Measurements from ENCODE around the gene PSME2. TPM values are rescaled to one million over a fixed set of nuclear protein-coding genes. Genes with fewer than 3 reads are reported as not detected.

Gene PSME2
- total and polyA plus RNA-seq, 2 donors (not counting 3 experiments of a cell fraction or from before 2014, with no cell fraction given) = 66.5 to 126 TPM

GRCh38 chr14:24178399-24179178 is 32.2 kb upstream of the PSME2 start:
- no peaks in the 10 kb centered on the region for H3K4me1 ChIP-seq (ENCODE audit: control insufficient read depth, extremely low read depth, insufficient read depth, low read length)
- H2AFZ ChIP-seq (ENCODE audit: low read depth, low read length) = no peak overlapping the region
- no peak for FAIRE-seq
- H3K79me2 ChIP-seq (ENCODE audit: control insufficient read depth, insufficient read depth, low read length) = no peaks in the 10 kb centered on the region
- intact Hi-C loops (cut with micrococcal nuclease) (no loop called here), dilution Hi-C loops (cut with MboI; ENCODE audit: extremely low pct_ligation_motif_present, low sequenced_read_pairs) (no loop called here)
- H3K36me3 ChIP-seq (ENCODE audit: control insufficient read depth in 2 of 2, extremely low read depth in 1 of 2, insufficient read depth in 2 of 2, low read length in 2 of 2) = peaks cover 0 to 26% of the 10 kb centered on the region in 2 experiments
- no peaks in the 10 kb centered on the region for H3K9me3 ChIP-seq (replicated peaks; ENCODE audit: control insufficient read depth, insufficient read depth, low read length)
- BruUV-seq (replicated peaks) = no TSS peak
- POLR2A ChIA-PET = no interaction called here
- no peak overlapping the region for H3K4me3 ChIP-seq (replicated peaks in 1 of 3; ENCODE audit: insufficient read depth in 1 of 3, low read depth in 1 of 3, low read length in 3 of 3)
- H3K9me1 ChIP-seq (replicated peaks; ENCODE audit: control insufficient read depth, extremely low read depth, insufficient read depth, low read length) = no peaks in the 10 kb centered on the region
- no peak for TF ChIP-seq MYC (IDR thresholded peaks at IDR 0.05; ENCODE audit: low read depth, low read length)
- no peak for TF ChIP-seq MAX (IDR thresholded peaks at IDR 0.05; ENCODE audit: insufficient read depth, insufficient read length)
- no peak for TF ChIP-seq POLR2A (IDR thresholded peaks at IDR 0.05; ENCODE audit: low read depth, low read length)
- H4K20me1 ChIP-seq (replicated peaks; ENCODE audit: control insufficient read depth, extremely low read depth, insufficient read depth, low read length) = no peaks in the 10 kb centered on the region
- H3K4me2 ChIP-seq (ENCODE audit: insufficient read depth, low read length) = no peak overlapping the region
- no peak for DNase-seq (ENCODE audit: low read depth, low spot score)
- H3K27ac ChIP-seq (ENCODE audit: insufficient read depth, low read depth, low read length) = no peak overlapping the region
- H3K9ac ChIP-seq (replicated peaks; ENCODE audit: extremely low read depth, insufficient read depth, low read length) = no peak overlapping the region
- no peaks in the 10 kb centered on the region for H3K27me3 ChIP-seq (ENCODE audit: control insufficient read depth in 2 of 2, insufficient read depth in 2 of 2, low read length in 2 of 2)
- CTCF ChIA-PET = interaction anchor here (2.1 kb wide), 1 partner anchor 10 kb away, joined by 5 read pairs; the partner anchor contains the start of gene IPO4

GRCh38 chr14:24177891-24178290 is 31.5 kb upstream of the PSME2 start:
- DNase-seq (ENCODE audit: low read depth, low spot score) (no peak), FAIRE-seq (no peak)
- H3K9me3 ChIP-seq (replicated peaks; ENCODE audit: control insufficient read depth, insufficient read depth, low read length) = no peaks in the 10 kb centered on the region
- H3K27ac ChIP-seq (ENCODE audit: insufficient read depth, low read depth, low read length) = no peak overlapping the region
- no peaks in the 10 kb centered on the region for H3K4me1 ChIP-seq (ENCODE audit: control insufficient read depth, extremely low read depth, insufficient read depth, low read length)
- H2AFZ ChIP-seq (ENCODE audit: low read depth, low read length) = no peak overlapping the region
- no peaks in the 10 kb centered on the region for H3K27me3 ChIP-seq (ENCODE audit: control insufficient read depth in 2 of 2, insufficient read depth in 2 of 2, low read length in 2 of 2)
- dilution Hi-C loops (cut with MboI; ENCODE audit: extremely low pct_ligation_motif_present, low sequenced_read_pairs) (no loop called here), intact Hi-C loops (cut with micrococcal nuclease) (no loop called here)
- H3K79me2 ChIP-seq (ENCODE audit: control insufficient read depth, insufficient read depth, low read length) = no peaks in the 10 kb centered on the region
- peaks cover 0 to 24% of the 10 kb centered on the region in 2 experiments for H3K36me3 ChIP-seq (ENCODE audit: control insufficient read depth in 2 of 2, extremely low read depth in 1 of 2, insufficient read depth in 2 of 2, low read length in 2 of 2)
- H3K4me2 ChIP-seq (ENCODE audit: insufficient read depth, low read length) = no peak overlapping the region
- H3K9me1 ChIP-seq (replicated peaks; ENCODE audit: control insufficient read depth, extremely low read depth, insufficient read depth, low read length) = no peaks in the 10 kb centered on the region
- no peak for TF ChIP-seq GATA2 (IDR thresholded peaks at IDR 0.05; ENCODE audit: insufficient read depth, insufficient read length, low read depth, low read length)
- POLR2A ChIA-PET = no interaction called here
- H3K9ac ChIP-seq (replicated peaks; ENCODE audit: extremely low read depth, insufficient read depth, low read length) = no peak overlapping the region
- BruUV-seq (replicated peaks) = no TSS peak
- H4K20me1 ChIP-seq (replicated peaks; ENCODE audit: control insufficient read depth, extremely low read depth, insufficient read depth, low read length) = no peaks in the 10 kb centered on the region
- H3K4me3 ChIP-seq (replicated peaks in 1 of 3; ENCODE audit: insufficient read depth in 1 of 3, low read depth in 1 of 3, low read length in 3 of 3) = no peak overlapping the region
- CTCF ChIA-PET = interaction anchor here (1.1 to 1.2 kb wide), 2 partner anchors 8 to 11 kb away, joined by 3 to 4 read pairs; no protein-coding TSS in a partner anchor
